ENCODE measurements around the gene C1QTNF9.
"Not testable (repeated sequence)": the region's sequence is repeated elsewhere in the genome, so short reads cannot be mapped to it uniquely, and the experiment has no call there.

C1QTNF9 gene, protein sequence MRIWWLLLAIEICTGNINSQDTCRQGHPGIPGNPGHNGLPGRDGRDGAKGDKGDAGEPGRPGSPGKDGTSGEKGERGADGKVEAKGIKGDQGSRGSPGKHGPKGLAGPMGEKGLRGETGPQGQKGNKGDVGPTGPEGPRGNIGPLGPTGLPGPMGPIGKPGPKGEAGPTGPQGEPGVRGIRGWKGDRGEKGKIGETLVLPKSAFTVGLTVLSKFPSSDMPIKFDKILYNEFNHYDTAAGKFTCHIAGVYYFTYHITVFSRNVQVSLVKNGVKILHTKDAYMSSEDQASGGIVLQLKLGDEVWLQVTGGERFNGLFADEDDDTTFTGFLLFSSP

DNA sequence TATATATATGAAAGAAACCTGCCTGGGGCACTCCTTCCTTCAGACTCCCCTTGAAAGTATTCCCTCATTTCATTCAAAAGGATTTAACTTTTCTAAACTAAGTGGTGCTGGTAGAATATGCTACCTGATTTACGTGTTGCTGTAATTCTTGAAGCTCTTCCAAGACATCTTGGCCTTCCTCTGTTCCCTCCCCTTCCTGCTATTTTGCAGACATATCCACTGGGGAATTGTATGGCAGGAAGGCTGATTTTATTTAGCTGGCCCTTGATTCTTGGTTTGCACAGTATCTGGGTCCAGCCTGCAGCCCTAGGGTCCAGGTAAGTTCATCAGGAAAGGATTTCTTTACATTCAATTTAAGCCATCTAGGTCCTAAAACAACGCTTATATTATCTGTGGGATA lies at the start of gene C1QTNF9:
Gene C1QTNF9, plus strand, starts transcription at position 281 of the 400 bp plus-strand sequence. CDS start 6,424 bp downstream, outside the sequence.
- DNase-seq (ENCODE audit: extremely low spot score); POLR2A ChIA-PET: not testable (repeated sequence)

DNA sequence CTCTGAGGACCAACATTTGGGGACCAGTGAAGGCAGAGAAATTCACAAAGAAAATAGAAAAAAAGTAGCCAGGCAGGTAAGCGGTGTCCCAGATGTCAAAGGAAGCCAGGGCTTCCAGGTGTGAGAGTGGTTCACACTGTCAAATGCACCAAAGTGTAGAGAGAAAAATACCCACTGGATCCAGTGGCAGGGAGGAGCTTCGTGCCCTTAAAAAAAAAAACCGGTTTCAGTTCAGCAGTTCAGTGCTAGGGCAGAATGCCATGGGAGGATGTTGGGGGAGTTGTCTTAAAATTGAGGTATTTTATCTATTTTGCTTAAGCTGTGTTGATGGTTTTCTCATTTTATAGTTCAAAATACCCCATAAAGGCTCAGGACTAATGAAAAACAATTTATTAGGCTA lies 47.8 kb upstream of the C1QTNF9 start:
- CTCF ChIA-PET, result no interaction called here
- no peak for DNase-seq (ENCODE audit: extremely low spot score)
- TF ChIP-seq BHLHE40 (IDR thresholded peaks at IDR 0.05; ENCODE audit: borderline replicate concordance) (no peak), FOXK2 (IDR thresholded peaks at IDR 0.05) (no peak), ELF4 (IDR thresholded peaks at IDR 0.05) (no peak), CTBP1 (IDR thresholded peaks at IDR 0.05; ENCODE audit: borderline replicate concordance) (no peak)
- POLR2A ChIA-PET, result no interaction called here

More for the DNA sequence above, at the start of gene C1QTNF9:
- CTCF ChIA-PET, result not testable (repeated sequence)

DNA sequence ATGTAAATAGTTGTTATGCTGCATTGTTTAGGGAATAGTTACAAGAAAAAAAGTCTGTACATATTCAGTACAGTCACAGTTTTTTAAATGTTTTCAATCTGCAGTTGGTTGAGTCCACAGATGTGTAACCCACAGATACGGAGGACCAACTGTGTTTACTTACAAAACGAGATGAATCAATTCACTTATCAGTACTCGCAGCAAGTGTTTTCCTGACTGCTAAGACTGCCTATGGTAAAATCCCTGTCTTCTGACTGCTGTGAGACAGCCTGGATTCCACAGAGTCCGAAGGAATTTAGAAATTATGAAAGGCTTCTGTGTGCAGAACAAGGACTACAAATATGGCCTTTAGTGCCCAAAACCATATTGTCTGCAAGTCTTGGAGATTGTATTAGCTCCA lies 45.7 kb upstream of the C1QTNF9 start:
- ChIA-PET POLR2A (no interaction called here), CTCF (no interaction called here)
- no peak for DNase-seq (ENCODE audit: extremely low spot score)
- TF ChIP-seq ARNT (IDR thresholded peaks at IDR 0.05) (no peak), TARDBP (IDR thresholded peaks at IDR 0.05) (no peak), LEF1 (IDR thresholded peaks at IDR 0.05; ENCODE audit: borderline replicate concordance) (no peak), CTBP1 (IDR thresholded peaks at IDR 0.05; ENCODE audit: borderline replicate concordance) (no peak), BHLHE40 (IDR thresholded peaks at IDR 0.05; ENCODE audit: borderline replicate concordance) (no peak), ZNF384 (IDR thresholded peaks at IDR 0.05) (no peak), FOXM1 (IDR thresholded peaks at IDR 0.05; ENCODE audit: borderline replicate concordance) (no peak), SP1 (IDR thresholded peaks at IDR 0.05) (no peak), ELF4 (IDR thresholded peaks at IDR 0.05) (no peak), SUZ12 (IDR thresholded peaks at IDR 0.05) (no peak), FOXA1 (IDR thresholded peaks at IDR 0.05) (no peak), HDGF (IDR thresholded peaks at IDR 0.05; ENCODE audit: borderline replicate concordance) (no peak), NFRKB (IDR thresholded peaks at IDR 0.05) (no peak), L3MBTL2 (conservative IDR thresholded peaks at IDR 0.05) (no peak), FOXK2 (IDR thresholded peaks at IDR 0.05) (no peak)
- TF ChIP-seq, protein P1, sequence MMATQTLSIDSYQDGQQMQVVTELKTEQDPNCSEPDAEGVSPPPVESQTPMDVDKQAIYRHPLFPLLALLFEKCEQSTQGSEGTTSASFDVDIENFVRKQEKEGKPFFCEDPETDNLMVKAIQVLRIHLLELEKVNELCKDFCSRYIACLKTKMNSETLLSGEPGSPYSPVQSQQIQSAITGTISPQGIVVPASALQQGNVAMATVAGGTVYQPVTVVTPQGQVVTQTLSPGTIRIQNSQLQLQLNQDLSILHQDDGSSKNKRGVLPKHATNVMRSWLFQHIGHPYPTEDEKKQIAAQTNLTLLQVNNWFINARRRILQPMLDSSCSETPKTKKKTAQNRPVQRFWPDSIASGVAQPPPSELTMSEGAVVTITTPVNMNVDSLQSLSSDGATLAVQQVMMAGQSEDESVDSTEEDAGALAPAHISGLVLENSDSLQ (IDR thresholded peaks at IDR 0.05), result no peak

DNA sequence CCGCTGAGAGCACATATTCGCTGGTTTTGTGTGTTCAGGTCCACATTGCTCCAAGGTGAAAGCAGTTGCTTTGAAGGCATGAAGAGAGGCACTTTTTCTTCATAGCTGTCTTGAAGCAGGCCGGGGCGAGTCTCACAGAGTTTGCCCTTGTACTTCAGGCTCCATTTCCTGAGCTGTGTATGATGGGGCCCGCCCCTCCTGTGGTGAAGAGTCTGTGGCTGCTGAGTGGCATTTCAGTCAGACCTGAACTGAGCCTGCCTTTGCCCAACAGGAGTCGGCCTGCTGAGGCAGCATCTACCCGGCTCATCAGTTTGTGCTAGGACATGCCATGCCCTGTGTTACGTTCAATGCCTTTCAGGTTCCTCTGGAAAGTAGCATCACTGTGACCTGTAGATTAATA lies 44.4 kb upstream of the C1QTNF9 start:
- CTCF ChIA-PET, result no interaction called here
- TF ChIP-seq FOXM1 (IDR thresholded peaks at IDR 0.05; ENCODE audit: borderline replicate concordance), result no peak
- TF ChIP-seq SP1 (IDR thresholded peaks at IDR 0.05), result no peak
- no peak for TF ChIP-seq FOXA1 (IDR thresholded peaks at IDR 0.05)
- no peak for TF ChIP-seq CTBP1 (IDR thresholded peaks at IDR 0.05; ENCODE audit: borderline replicate concordance)
- TF ChIP-seq SUZ12 (IDR thresholded peaks at IDR 0.05), result no peak
- no peak for TF ChIP-seq LEF1 (IDR thresholded peaks at IDR 0.05; ENCODE audit: borderline replicate concordance)
- TF ChIP-seq TARDBP (IDR thresholded peaks at IDR 0.05), result no peak
- no peak for TF ChIP-seq FOXK2 (IDR thresholded peaks at IDR 0.05)
- TF ChIP-seq ZNF384 (IDR thresholded peaks at IDR 0.05), result no peak
- TF ChIP-seq, protein P1 (IDR thresholded peaks at IDR 0.05), result no peak
- no peak for TF ChIP-seq ELF4 (IDR thresholded peaks at IDR 0.05)
- TF ChIP-seq ARNT (IDR thresholded peaks at IDR 0.05), result no peak
- no peak for TF ChIP-seq L3MBTL2 (conservative IDR thresholded peaks at IDR 0.05)
- TF ChIP-seq NFRKB (IDR thresholded peaks at IDR 0.05), result no peak
- TF ChIP-seq BHLHE40 (IDR thresholded peaks at IDR 0.05; ENCODE audit: borderline replicate concordance), result no peak
- POLR2A ChIA-PET, result no interaction called here

DNA sequence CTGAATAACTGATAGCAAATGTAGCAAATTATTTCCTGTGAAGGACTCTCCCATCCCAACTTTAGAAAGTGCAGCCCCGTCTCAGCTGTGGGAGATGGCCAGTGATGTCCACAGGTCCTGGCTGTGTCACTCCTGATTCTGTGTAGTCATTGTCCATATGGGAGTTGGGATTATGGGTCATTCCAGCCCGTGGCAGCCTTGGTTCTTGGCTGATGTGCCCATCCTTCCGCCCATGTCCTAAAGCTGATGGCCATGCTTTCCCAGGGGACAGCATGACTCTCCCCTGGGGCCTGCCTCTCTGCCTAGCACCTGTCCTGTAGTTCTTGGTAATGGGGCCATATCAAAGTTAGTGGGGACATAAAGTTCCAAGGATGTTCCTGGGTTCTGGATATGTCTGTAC lies 43.9 kb upstream of the C1QTNF9 start:
- TF ChIP-seq, protein P1 (IDR thresholded peaks at IDR 0.05), result no peak
- TF ChIP-seq ARNT (IDR thresholded peaks at IDR 0.05), result no peak
- no peak for TF ChIP-seq TARDBP (IDR thresholded peaks at IDR 0.05)
- TF ChIP-seq FOXA1 (IDR thresholded peaks at IDR 0.05), result no peak
- TF ChIP-seq L3MBTL2 (conservative IDR thresholded peaks at IDR 0.05), result no peak
- no peak for TF ChIP-seq NFRKB (IDR thresholded peaks at IDR 0.05)
- TF ChIP-seq SUZ12 (IDR thresholded peaks at IDR 0.05), result no peak
- TF ChIP-seq HDGF (IDR thresholded peaks at IDR 0.05; ENCODE audit: borderline replicate concordance), result no peak
- TF ChIP-seq SP1 (IDR thresholded peaks at IDR 0.05), result no peak
- TF ChIP-seq FOXK2 (IDR thresholded peaks at IDR 0.05), result no peak
- TF ChIP-seq ZNF384 (IDR thresholded peaks at IDR 0.05), result no peak
- no peak for TF ChIP-seq ELF4 (IDR thresholded peaks at IDR 0.05)
- TF ChIP-seq LEF1 (IDR thresholded peaks at IDR 0.05; ENCODE audit: borderline replicate concordance), result no peak
- TF ChIP-seq CTBP1 (IDR thresholded peaks at IDR 0.05; ENCODE audit: borderline replicate concordance), result no peak
- TF ChIP-seq BHLHE40 (IDR thresholded peaks at IDR 0.05; ENCODE audit: borderline replicate concordance), result no peak
- POLR2A ChIA-PET, result no interaction called here
- DNase-seq (ENCODE audit: extremely low spot score), result no peak
- CTCF ChIA-PET, result no interaction called here

More for the DNA sequence above, 44.4 kb upstream of the C1QTNF9 start:
- no peak for DNase-seq (ENCODE audit: extremely low spot score)

DNA sequence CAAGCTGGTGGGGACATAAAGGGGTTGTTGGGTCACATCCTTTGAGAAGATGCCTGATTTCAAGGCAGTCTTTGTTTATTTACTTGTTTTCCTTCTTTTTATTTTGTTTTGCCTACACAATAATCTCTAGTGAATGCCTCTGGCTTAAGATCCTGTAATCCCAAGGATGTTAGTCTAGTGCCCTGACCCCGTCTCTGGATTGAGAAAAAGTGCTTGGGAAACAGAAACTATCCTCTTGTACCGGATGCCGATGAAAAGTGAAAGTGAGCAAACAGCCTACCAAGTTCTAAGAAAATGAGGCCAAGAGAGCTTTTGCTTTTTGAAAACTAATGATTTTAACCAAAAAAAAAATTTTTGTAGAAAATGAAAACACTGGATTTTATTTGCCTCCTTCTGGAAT lies 42.1 kb upstream of the C1QTNF9 start:
- ChIA-PET CTCF (no interaction called here), POLR2A (no interaction called here)
- DNase-seq (ENCODE audit: extremely low spot score), result no peak
- TF ChIP-seq SP1 (IDR thresholded peaks at IDR 0.05) (no peak), BHLHE40 (IDR thresholded peaks at IDR 0.05; ENCODE audit: borderline replicate concordance) (no peak), TARDBP (IDR thresholded peaks at IDR 0.05) (no peak), HDGF (IDR thresholded peaks at IDR 0.05; ENCODE audit: borderline replicate concordance) (no peak), CTBP1 (IDR thresholded peaks at IDR 0.05; ENCODE audit: borderline replicate concordance) (no peak), FOXA1 (IDR thresholded peaks at IDR 0.05) (no peak)
- TF ChIP-seq, protein P1 (IDR thresholded peaks at IDR 0.05), result no peak
